GM08714 (cell line): ENCODE data around the gene PTPRE.
"Not testable (repeated sequence)": the region's sequence is repeated elsewhere in the genome, so short reads cannot be mapped to it uniquely, and the experiment has no call there.

Experiments
- H3K4me3 ChIP-seq: fragments of 200-500 bp; sonication (Bioruptor generic); 2 replicates; pipeline ENCODE4 v1.5.1; 2014; ENCODE audit warnings: mild to moderate bottlenecking, low read length, inconsistent platforms
- ZNF274 ChIP-seq: IDR thresholded peaks from 2 replicates; pipeline ENCODE4 v1.6.1; 2012; ENCODE audit warnings: mild to moderate bottlenecking, low read depth, low read length

Gene PTPRE

DNA sequence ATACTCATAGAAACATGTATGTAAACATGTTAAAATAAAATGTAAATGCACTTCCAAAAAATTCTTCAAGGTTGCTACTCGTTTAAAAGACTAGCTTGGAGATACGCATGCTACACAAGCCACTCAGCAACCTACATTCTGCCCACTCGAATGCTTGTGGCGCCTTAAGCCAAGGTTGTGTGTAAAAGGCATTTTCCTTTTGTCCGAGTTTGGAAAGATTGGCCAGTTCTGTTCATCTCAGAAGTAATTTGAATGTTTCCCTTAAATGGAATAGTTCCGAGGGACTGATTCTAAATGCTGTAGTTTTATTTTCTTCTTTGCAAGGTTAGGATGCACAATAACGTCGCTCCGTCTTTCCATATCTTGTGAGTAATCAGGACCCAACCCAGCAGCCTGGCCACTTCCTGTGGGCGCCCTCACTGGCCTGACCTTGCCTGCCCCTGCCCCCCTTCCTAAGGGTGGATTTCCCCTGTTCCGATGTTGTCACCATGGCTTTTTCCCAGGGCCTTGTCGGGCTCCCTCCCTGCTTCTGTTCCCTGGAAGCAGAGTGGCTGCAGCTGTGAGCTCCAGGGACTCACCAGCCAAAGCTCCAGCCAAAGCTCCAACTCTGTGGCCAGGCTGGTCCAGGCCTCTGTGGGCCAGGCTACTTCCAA is 70.6 kb downstream of the PTPRE start:
- H3K4me3 ChIP-seq = no peak overlapping the region
- no peak for TF ChIP-seq ZNF274

DNA sequence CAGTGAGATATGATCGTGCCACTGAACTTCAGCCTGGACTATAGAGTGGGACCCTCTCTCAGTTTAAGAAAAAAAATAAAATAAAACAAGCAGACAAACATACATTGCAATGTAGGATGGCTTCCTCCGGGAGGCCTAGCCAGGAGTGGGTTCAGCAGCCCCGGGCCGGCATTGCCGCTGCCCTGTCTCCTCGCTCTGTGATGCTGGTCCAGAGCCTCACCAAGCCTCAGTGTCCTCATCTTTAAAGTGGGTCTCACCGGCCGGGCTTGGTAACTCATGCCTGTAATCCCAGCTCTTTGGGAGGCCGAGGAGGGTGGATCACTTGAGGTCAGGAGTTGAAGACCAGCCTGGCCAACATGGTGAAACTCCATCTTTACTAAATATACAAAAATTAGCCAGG is 71.6 kb downstream of the PTPRE start:
- no peak for TF ChIP-seq ZNF274
- H3K4me3 ChIP-seq = no peak overlapping the region

DNA sequence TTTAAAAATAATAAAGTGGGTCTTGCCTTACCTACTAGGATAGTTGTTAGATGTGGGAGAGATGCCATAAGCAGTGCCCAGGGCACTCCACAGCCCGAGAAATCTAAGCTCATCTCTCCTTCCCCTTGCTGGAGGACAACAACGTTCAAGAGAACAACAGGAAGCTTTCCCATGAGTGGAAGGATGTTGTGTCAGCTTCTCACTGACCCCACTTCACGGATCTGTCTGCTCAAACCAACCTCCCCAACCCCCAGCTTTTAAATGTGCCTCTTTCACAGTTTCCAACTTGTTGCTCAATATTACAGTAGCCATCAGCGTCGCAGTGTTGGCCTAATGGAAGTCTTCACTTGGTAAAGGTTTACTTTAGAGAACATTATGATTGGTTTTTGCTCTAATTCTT is 72.1 kb downstream of the PTPRE start:
- no peak for TF ChIP-seq ZNF274
- no peak overlapping the region for H3K4me3 ChIP-seq

DNA sequence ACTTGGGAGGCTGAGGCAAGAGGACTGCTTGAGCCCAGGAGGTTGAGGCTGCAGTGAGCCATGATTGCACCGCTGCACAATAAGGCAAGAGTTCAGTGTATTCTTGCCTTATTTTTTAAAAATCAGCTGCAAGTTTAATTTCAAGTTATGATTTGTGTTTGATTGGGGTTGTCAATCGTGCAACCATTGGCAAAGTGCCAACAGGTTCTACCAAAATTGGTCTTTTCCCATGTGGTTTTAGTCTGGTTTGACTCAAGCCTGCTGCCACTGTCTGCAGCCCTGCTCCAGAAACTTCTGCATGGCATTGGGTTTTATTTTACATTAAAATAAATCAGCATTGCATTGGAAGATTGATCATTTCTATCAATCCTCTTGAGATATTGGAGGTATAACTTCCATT is 72.7 kb downstream of the PTPRE start:
- TF ChIP-seq ZNF274 = no peak
- no peak overlapping the region for H3K4me3 ChIP-seq

DNA sequence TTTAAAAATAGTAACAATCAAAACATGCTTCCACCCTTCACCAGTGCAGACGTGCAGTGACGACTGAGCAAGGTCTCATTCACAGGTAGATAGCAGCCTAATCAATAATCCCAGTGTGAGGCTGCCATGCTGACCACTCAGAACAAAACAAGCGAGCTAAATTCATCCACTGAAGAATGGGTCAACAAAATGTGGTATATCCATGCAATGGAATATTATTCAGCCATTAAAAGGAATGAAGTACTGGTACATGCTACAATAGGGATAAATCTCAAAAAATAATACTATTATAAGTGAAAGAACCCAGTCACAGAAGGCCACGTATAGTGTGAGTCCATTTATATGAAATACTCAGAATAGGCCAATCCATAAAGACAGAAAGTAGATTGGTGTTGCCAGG is 74.0 kb downstream of the PTPRE start:
- no peak for TF ChIP-seq ZNF274
- no peak overlapping the region for H3K4me3 ChIP-seq

DNA sequence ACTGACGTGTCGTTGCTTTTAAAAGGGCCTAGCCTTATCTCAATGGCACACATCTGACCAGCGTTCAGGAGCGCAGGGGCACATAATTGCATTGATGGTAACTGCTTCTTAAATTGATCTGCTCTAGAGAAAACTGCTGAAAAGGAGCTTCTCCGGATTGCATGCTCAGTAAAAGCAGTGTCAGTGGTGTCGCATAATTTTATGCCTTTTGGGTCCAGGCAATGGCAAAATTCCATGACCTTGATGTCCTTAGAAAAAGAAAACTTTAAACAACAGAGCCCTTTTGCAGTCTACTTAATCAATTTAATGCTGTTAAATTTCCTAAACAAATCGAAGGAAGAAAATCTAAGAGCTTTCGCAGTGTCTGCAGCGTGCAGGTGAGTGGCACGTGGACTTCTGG is 75.7 kb downstream of the PTPRE start:
- no peak overlapping the region for H3K4me3 ChIP-seq
- no peak for TF ChIP-seq ZNF274

DNA sequence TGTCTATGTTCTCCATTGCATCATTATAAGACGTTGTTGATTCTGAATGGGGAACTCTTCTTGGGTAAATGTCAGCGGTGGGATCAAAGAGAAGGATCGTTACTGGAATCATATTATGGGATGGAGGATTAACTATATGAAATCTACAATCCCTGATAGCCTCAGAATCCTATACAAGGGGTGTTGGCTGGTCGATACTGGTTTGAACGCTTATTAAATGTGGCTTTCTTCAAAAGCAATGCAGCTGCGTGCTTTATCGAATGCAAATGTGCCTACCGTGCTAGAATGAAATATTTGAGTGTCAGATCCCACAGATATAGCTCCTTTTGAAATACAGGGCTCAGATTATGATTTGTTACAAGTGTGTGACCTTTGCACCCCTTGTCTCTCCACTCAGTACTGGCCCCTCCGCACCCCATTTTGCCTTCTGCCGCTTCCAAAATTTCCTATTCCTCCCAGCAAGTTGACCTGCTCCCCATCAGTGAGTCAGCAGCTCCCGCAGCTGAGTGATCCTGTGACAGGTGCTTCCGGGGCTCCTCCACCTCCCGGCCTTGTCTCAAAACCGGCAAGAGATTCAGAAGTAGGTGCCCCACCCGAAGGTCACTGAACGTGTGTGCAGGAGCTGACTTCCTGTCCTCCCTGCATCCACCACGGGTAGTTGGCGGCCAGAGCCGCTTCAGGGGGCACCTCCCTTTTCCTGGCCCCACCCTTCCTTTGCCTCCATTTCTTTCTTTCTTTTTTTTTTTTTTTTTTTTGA is 76.6 kb downstream of the PTPRE start:
- no peak for TF ChIP-seq ZNF274
- H3K4me3 ChIP-seq = no peak overlapping the region

DNA sequence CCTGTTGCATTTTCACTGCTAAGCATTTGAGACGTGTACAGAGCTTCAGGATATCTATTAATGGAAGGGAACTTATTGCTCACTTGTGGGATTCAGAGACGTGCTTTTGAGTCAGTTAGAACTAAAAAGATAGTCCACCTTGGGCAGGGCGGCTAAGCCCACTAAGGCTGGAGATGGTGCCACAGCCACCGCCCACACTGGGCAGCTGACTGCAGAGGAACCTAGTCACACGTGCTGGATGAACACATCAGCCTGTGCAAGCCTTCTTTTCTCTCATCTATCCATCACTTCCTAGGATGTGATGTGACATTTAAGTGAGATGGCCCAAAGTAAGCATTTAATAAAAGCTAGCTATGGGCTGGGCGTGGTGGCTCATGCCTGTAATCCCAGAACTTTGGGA is 78.0 kb downstream of the PTPRE start:
- no peak for TF ChIP-seq ZNF274
- H3K4me3 ChIP-seq = no peak overlapping the region

DNA sequence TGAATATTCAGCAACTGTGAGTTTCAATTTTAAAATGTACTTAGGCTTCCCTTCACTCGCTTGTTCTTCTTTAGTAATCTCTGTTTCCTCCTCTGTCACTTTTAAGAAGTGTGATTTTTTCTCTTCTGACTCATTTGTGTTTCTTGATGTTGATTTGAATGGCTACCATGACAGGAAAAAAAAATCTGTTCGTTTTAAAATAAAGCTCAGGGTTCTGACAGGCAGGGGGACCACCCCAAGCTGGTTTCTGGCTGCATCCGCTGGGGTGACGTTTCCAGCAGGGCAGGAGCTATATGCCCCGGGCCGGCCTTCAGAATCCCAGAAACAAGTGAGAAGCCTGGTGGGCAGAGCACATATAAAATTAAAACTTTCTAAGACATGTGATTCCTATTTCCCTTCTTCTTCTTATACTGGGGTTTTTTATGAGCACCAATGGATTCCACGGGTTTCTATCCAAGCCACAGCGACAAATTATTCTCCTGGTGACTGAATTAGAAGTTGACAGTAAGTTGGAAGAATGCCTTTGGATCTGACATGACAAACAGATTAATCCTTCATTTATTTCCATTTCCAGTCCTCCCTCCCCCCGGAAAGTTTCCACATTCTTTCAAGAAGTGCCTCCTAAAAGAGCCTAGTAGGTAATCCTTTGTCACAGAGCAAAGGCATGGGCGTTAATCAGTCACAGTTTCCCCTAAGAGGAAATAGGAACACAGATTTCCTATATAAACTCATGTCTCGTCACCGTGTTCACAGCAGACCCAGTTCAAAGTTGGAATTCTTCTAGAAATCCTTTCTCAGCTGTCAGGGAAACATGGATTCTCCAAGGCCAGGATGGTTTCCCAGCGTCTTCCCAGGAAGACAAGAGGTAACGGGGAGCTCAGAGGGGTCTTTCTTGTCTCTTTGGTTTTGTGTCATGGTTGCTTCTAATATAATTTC is 79.9 kb downstream of the PTPRE start:
- TF ChIP-seq ZNF274 = no peak
- H3K4me3 ChIP-seq = no peak overlapping the region

DNA sequence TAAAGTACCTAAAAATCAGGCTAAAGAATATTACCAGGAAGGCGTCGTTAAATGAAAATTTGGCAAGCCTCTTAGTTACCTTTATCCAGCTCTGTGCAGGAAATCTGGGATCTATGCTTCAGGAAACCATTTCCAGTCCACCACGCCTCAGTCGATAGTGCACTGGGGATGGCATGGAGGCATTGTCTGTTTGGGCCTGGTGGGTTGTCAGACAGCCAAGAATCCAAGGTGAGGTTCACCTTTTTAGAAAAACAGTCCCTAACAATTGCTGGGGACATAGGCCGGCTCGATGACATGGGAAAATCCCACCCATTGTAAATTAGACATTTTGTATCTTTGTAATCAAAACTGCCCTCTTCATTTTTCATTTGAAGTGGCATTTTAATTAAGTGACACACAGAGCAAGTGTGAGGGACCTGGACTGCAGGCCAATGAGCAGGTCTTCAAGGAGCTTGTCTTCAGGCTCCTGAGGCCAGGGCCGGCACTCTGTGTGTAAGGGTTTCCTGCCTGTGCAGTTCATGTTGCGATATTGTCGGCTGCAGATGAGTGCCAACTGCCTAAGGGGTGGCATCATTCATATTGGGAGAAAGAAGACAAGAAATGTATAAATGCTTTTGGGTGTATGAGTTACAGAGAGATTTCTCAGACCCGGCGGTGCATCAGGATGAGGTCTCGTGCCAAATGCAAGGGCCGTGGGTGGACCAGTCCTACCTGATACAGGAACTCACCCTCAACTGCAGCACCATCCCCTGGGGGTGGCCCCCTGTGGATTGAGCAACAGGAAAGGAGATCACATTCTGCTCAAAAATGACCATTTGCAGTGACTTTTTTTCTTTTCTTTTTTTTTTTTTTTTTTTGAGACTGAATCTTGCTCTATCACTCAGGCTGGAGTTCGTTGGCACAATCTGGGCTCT is 80.8 kb downstream of the PTPRE start:
- no peak for TF ChIP-seq ZNF274
- H3K4me3 ChIP-seq = no peak overlapping the region

DNA sequence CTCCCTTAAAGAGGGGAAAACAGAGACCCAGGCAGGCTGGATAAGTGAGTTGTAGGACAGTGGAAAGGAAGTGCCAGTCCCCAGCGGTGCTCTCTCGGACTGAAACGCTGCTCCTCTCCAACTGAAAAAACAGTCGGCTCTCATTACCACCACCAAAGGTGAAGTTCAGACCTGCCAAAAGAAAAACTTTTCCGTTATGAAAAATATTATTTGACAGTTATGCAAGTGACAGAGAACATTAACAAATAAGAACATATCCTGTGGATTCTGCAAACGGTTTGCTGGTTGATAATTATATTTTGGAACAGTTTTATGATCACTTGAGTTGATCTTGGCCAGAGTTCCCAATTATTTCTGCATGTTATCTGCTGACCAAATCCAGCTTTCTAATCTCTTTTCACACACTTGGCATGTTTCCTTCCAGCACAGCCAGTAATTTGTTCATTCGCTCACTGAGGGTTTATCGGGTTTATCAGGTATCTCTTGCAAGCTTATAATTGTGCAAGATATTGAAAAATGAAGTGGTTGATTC is 82.6 kb downstream of the PTPRE start:
- TF ChIP-seq ZNF274 = no peak
- no peak overlapping the region for H3K4me3 ChIP-seq

DNA sequence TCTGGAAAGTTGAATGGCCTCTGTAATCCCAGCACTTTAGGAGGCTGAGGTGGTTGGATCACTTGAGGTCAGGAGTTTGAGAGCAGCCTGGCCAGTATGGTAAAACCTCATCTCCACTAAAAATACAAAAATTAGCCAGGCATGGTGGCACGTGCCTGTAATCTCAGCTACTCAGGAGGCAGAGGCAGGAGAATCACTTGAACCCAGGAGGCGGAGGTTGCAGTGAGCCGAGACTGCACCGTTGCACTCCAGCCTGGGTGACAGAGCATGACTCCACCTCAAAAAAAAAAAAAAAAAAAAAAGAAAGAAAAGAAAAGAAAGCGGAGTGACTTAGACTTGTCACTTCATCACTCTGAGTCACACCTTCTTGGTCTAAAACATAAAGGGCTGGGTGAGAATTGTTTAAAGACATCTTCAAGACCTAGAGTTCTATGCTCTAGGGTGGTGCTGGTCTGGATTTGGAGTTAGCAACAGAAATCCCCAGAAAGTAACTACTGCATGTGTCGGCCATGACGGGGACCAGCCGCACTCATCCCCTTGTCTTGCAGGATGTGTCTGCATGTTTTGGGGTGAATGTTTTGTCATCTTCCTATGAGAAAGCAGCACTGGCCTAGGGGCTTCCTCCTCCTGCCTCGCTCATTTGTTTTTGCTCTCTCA is 83.4 kb downstream of the PTPRE start:
- not testable (repeated sequence) for H3K4me3 ChIP-seq

DNA sequence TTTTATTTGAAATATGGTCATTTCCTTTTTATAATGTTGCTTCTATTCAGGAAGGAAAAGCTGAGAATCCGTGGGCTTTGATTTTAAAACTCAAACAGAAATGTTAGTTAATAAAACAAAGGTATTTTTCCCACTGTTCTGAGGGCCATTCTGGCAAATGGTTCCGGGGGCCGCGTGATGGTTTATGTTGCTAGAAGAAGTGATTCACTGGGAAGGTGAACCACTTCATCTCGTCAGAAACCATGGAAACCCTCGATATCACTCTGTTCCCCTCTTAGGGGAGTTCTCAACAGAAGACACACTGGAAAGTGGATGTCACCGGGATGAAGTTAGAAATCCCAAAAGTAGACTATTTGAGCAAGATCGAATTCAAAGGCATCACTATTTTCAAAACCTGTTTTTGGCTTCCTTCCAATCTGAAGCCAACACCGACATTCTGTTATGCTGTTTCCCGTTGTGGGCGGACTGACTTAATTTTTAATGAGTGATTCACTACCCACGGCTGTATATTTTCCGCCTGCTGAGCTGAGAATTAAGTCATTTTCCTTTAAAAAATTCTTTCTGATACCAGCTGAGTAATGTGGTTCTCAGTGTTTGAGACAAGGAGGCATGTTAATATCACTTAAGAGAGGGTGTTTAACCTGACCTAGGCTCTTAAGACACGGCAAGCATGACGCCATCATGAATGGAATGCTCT is 84.1 kb downstream of the PTPRE start:
- no peak overlapping the region for H3K4me3 ChIP-seq
- no peak for TF ChIP-seq ZNF274
